Measurements from ENCODE around the gene DMD.

Gene DMD

GRCh38 chrX:31236231-31236630 lies 1975.1 kb downstream of the DMD start:
- DNase-seq (ENCODE audit: low read depth, low spot score) = no peak

GRCh38 chrX:31233941-31234496 lies 1977.3 kb downstream of the DMD start:
- no peak for DNase-seq (ENCODE audit: low read depth, low spot score)

GRCh38 chrX:31232506-31232905 lies 1978.8 kb downstream of the DMD start:
- DNase-seq (ENCODE audit: low read depth, low spot score) = no peak

GRCh38 chrX:31228909-31229308 lies 1982.4 kb downstream of the DMD start:
- DNase-seq (ENCODE audit: low read depth, low spot score) = no peak

GRCh38 chrX:31228415-31228832 lies 1982.9 kb downstream of the DMD start:
- no peak for DNase-seq (ENCODE audit: low read depth, low spot score)

- no peak for DNase-seq (ENCODE audit: low read depth, low spot score)
These were observed 1984.1 kb downstream of the DMD start for GRCh38 chrX:31227250-31227649.

GRCh38 chrX:31225819-31226218 lies 1985.5 kb downstream of the DMD start:
- no peak for DNase-seq (ENCODE audit: low read depth, low spot score)

- no peak for DNase-seq (ENCODE audit: low read depth, low spot score)
These were observed 1986.9 kb downstream of the DMD start for GRCh38 chrX:31224381-31225012.

GRCh38 chrX:31223817-31224216 lies 1987.5 kb downstream of the DMD start:
- DNase-seq (ENCODE audit: low read depth, low spot score) = no peak

- DNase-seq (ENCODE audit: low read depth, low spot score) = no peak
These were observed 1988.4 kb downstream of the DMD start for GRCh38 chrX:31222946-31223345.

GRCh38 chrX:31219174-31219573 lies 1992.2 kb downstream of the DMD start:
- DNase-seq (ENCODE audit: low read depth, low spot score) = no peak

- no peak for DNase-seq (ENCODE audit: low read depth, low spot score)
These were observed 1994.3 kb downstream of the DMD start for GRCh38 chrX:31217084-31217483.

GRCh38 chrX:31215277-31215815 lies 1996.0 kb downstream of the DMD start:
- no peak for DNase-seq (ENCODE audit: low read depth, low spot score)

GRCh38 chrX:31213941-31214340 lies 1997.4 kb downstream of the DMD start:
- DNase-seq (ENCODE audit: low read depth, low spot score) = no peak

- DNase-seq (ENCODE audit: low read depth, low spot score) = no peak
These were observed 1998.2 kb downstream of the DMD start for GRCh38 chrX:31212856-31213748.

- no peak for DNase-seq (ENCODE audit: low read depth, low spot score)
These were observed 2002.2 kb downstream of the DMD start for GRCh38 chrX:31209005-31209628.

- DNase-seq (ENCODE audit: low read depth, low spot score) = no peak
These were observed 2009.8 kb downstream of the DMD start for GRCh38 chrX:31201503-31201902.

- no peak for DNase-seq (ENCODE audit: low read depth, low spot score)
These were observed 2010.9 kb downstream of the DMD start for GRCh38 chrX:31200430-31200829.

- DNase-seq (ENCODE audit: low read depth, low spot score) = no peak
These were observed 2011.6 kb downstream of the DMD start for GRCh38 chrX:31199840-31200114.

GRCh38 chrX:31199056-31199839 lies 2012.1 kb downstream of the DMD start:
- DNase-seq (ENCODE audit: low read depth, low spot score) = no peak

GRCh38 chrX:31190221-31190975 lies 2021.0 kb downstream of the DMD start:
- no peak for DNase-seq (ENCODE audit: low read depth, low spot score)
